GM21390 (cell line): Measurements from ENCODE around the gene COL1A2.

Source experiments
- ATAC-seq: cut with Tn5 transposase; IDR thresholded peaks from one replicate; pipeline ENCODE4 v1.9.1; 2021; ENCODE audit not compliant: unreplicated experiment

COL1A2 gene

GRCh38 chr7:94394437-94395140, at the start of gene COL1A2:
Gene COL1A2 (plus strand): TSS chr7:94394895. CDS start chr7:94395032, 137 bp downstream.
- no peak for ATAC-seq

- ATAC-seq = no peak
These were observed 48.8 kb upstream of the COL1A2 start for GRCh38 chr7:94345907-94346306.

GRCh38 chr7:94348142-94348541, 46.6 kb upstream of the COL1A2 start:
- ATAC-seq = no peak

GRCh38 chr7:94350734-94351133, 44.0 kb upstream of the COL1A2 start:
- no peak for ATAC-seq

GRCh38 chr7:94351703-94352102, 43.0 kb upstream of the COL1A2 start:
- ATAC-seq = no peak

- ATAC-seq = no peak
These were observed 41.8 kb upstream of the COL1A2 start for GRCh38 chr7:94352887-94353286.

- no peak for ATAC-seq
These were observed 39.7 kb upstream of the COL1A2 start for GRCh38 chr7:94354953-94355352.

GRCh38 chr7:94355454-94355853, 39.2 kb upstream of the COL1A2 start:
- no peak for ATAC-seq

- ATAC-seq = no peak
These were observed 37.6 kb upstream of the COL1A2 start for GRCh38 chr7:94357076-94357475.

- no peak for ATAC-seq
These were observed 33.8 kb upstream of the COL1A2 start for GRCh38 chr7:94360926-94361325.

GRCh38 chr7:94362276-94362675, 32.4 kb upstream of the COL1A2 start:
- no peak for ATAC-seq

- no peak for ATAC-seq
These were observed 29.9 kb upstream of the COL1A2 start for GRCh38 chr7:94364816-94365215.

- no peak for ATAC-seq
These were observed 28.5 kb upstream of the COL1A2 start for GRCh38 chr7:94366163-94366562.

- ATAC-seq = no peak
These were observed 27.9 kb upstream of the COL1A2 start for GRCh38 chr7:94366832-94367231.

GRCh38 chr7:94367949-94368348, 26.7 kb upstream of the COL1A2 start:
- ATAC-seq = no peak

GRCh38 chr7:94368371-94368791, 26.3 kb upstream of the COL1A2 start:
- ATAC-seq = no peak

GRCh38 chr7:94374231-94374630, 20.5 kb upstream of the COL1A2 start:
- ATAC-seq = no peak

- ATAC-seq = no peak
These were observed 19.8 kb upstream of the COL1A2 start for GRCh38 chr7:94374721-94375566.

GRCh38 chr7:94375691-94376090, 19.0 kb upstream of the COL1A2 start:
- no peak for ATAC-seq

- ATAC-seq = no peak
These were observed 18.4 kb upstream of the COL1A2 start for GRCh38 chr7:94376281-94376680.

- ATAC-seq = no peak
These were observed 16.3 kb upstream of the COL1A2 start for GRCh38 chr7:94378356-94378755.

GRCh38 chr7:94380264-94380663, 14.4 kb upstream of the COL1A2 start:
- no peak for ATAC-seq
